Tibial nerve (tissue), 3 donors: ENCODE results near the gene DCTN5.

Experiments
- CTCF ChIP-seq, 5 experiments: fragments of 200-600 bp in 3 of 5; fragments of 450-650 bp in 2 of 5; sonication (generic) in 3 of 5; IDR thresholded peaks; one replicate each; pipeline ENCODE4 v1.5.1; 2016 to 2019; ENCODE audit warnings: antibody characterized with exemption in 5 of 5, mild to moderate bottlenecking in 3 of 5, moderate library complexity in 2 of 5
- POLR2A ChIP-seq, 2 donors: fragments of 450-650 bp; IDR thresholded peaks; one replicate each; pipeline ENCODE4 v1.6.1; 2017; ENCODE audit warnings: antibody characterized with exemption in 2 of 2, mild to moderate bottlenecking in 2 of 2, moderate library complexity in 2 of 2

- TF ChIP-seq CTCF (IDR thresholded peaks at IDR 0.05), result no peak
- TF ChIP-seq POLR2A (IDR thresholded peaks at IDR 0.05), result no peak
These were observed 59.8 kb downstream of the DCTN5 start for GRCh38 chr16:23701045-23701444.
